Coronary artery (tissue), 2 donors: ENCODE measurements around the gene PRDM15.

ENCODE experiments used
- DNase-seq: peaks from one replicate; pipeline ENCODE4 v3.0.0-alpha.2; 2017; ENCODE audit warnings: low spot score
- H3K27ac ChIP-seq, 2 donors: fragments of 200-600 bp; sonication (generic); one replicate each; pipeline ENCODE4 v1.5.1; 2016 to 2019
- H3K4me3 ChIP-seq: fragments of 200-600 bp; sonication (generic); 2 replicates; pipeline ENCODE4 v1.5.1; 2016; ENCODE audit warnings: mild to moderate bottlenecking, moderate library complexity
- TF ChIP-seq, protein P1 (sequence below): fragments of 200-600 bp; sonication (generic); IDR thresholded peaks from one replicate; pipeline ENCODE4 v1.5.1; 2019; ENCODE audit warnings: antibody characterized with exemption

Gene PRDM15

GRCh38 chr21:41750051-41750450, 129.1 kb downstream of the PRDM15 start:
- DNase-seq, result no peak
- TF ChIP-seq, protein P1, sequence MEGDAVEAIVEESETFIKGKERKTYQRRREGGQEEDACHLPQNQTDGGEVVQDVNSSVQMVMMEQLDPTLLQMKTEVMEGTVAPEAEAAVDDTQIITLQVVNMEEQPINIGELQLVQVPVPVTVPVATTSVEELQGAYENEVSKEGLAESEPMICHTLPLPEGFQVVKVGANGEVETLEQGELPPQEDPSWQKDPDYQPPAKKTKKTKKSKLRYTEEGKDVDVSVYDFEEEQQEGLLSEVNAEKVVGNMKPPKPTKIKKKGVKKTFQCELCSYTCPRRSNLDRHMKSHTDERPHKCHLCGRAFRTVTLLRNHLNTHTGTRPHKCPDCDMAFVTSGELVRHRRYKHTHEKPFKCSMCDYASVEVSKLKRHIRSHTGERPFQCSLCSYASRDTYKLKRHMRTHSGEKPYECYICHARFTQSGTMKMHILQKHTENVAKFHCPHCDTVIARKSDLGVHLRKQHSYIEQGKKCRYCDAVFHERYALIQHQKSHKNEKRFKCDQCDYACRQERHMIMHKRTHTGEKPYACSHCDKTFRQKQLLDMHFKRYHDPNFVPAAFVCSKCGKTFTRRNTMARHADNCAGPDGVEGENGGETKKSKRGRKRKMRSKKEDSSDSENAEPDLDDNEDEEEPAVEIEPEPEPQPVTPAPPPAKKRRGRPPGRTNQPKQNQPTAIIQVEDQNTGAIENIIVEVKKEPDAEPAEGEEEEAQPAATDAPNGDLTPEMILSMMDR, result no peak
- Histone ChIP-seq H3K27ac (no peak overlapping the region), H3K4me3 (no peak overlapping the region)

DNA sequence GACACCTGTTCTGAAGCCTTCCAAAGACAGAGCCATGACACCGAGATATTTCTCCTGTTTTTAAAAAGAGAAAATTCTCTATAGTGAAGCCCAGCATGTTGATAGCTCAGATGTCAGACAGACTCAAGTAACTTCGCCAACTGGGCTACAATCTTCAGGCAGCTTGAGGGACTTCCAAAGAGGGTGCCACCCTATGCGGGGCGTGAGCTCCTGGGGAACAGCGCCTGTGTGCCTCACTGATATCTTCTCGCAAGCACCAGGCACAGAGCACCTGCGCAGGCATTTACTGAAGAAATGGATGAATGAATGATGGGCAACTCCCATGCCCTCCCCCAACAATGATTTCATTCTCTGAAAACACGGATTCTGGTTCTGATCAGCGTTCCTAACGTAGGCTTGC, 129.9 kb downstream of the PRDM15 start:
- H3K4me3 ChIP-seq, result no peak overlapping the region
- TF ChIP-seq, protein P1, result no peak
- no peak overlapping the region for H3K27ac ChIP-seq
- DNase-seq, result no peak
